NCI-H69 (cell line): Measurements from ENCODE around the gene ACP4.
"Not testable (repeated sequence)": the region's sequence is repeated elsewhere in the genome, so short reads cannot be mapped to it uniquely, and the experiment has no call there.

Experiments
- DNase-seq: peaks from one replicate; lab custom pipeline; 2025; lab: John Stamatoyannopoulos, UW

ACP4 gene

GRCh38 chr19:50790396-50790795 lies at the start of gene ACP4:
ACP4 (plus strand) TSS chr19:50790415; CDS start chr19:50790415, 0 bp downstream.
- DNase-seq = no peak

- no peak for DNase-seq
Observed at GRCh38 chr19:50741179-50741933, 48.9 kb upstream of the ACP4 start.

- DNase-seq = no peak
Observed at GRCh38 chr19:50743537-50743936, 46.7 kb upstream of the ACP4 start.

- DNase-seq = no peak
Observed at GRCh38 chr19:50745221-50745620, 45.0 kb upstream of the ACP4 start.

- DNase-seq = not testable (repeated sequence)
Observed at GRCh38 chr19:50747141-50747540, 43.1 kb upstream of the ACP4 start.

GRCh38 chr19:50749490-50749889 lies 40.7 kb upstream of the ACP4 start:
- no peak for DNase-seq

- DNase-seq = no peak
Observed at GRCh38 chr19:50750010-50750409, 40.2 kb upstream of the ACP4 start.

- DNase-seq = no peak
Observed at GRCh38 chr19:50753879-50754278, 36.3 kb upstream of the ACP4 start.

GRCh38 chr19:50756244-50756643 lies 34.0 kb upstream of the ACP4 start:
- DNase-seq = not testable (repeated sequence)

- DNase-seq = not testable (repeated sequence)
Observed at GRCh38 chr19:50757624-50758023, 32.6 kb upstream of the ACP4 start.

GRCh38 chr19:50759076-50759475 lies 31.1 kb upstream of the ACP4 start:
- DNase-seq = not testable (repeated sequence)

- DNase-seq = no peak
Observed at GRCh38 chr19:50759886-50760285, 30.3 kb upstream of the ACP4 start.

GRCh38 chr19:50761501-50761900 lies 28.7 kb upstream of the ACP4 start:
- not testable (repeated sequence) for DNase-seq

- not testable (repeated sequence) for DNase-seq
Observed at GRCh38 chr19:50763521-50763920, 26.7 kb upstream of the ACP4 start.

- peak; percentile 57 for DNase-seq
Observed at GRCh38 chr19:50764409-50764808, 25.8 kb upstream of the ACP4 start.

- DNase-seq = not testable (repeated sequence)
Observed at GRCh38 chr19:50766746-50767145, 23.5 kb upstream of the ACP4 start.

GRCh38 chr19:50767263-50767662 lies 23.0 kb upstream of the ACP4 start:
- not testable (repeated sequence) for DNase-seq

GRCh38 chr19:50768277-50768676 lies 21.9 kb upstream of the ACP4 start:
- no peak for DNase-seq

- DNase-seq = not testable (repeated sequence)
Observed at GRCh38 chr19:50770164-50770563, 20.1 kb upstream of the ACP4 start, which contains the start of gene GPR32. GPR32 (plus strand) TSS chr19:50770464; CDS start chr19:50770601, 137 bp downstream.

- no peak for DNase-seq
Observed at GRCh38 chr19:50770888-50771287, 19.3 kb upstream of the ACP4 start.

- no peak for DNase-seq
Observed at GRCh38 chr19:50772476-50772875, 17.7 kb upstream of the ACP4 start.

- DNase-seq = not testable (repeated sequence)
Observed at GRCh38 chr19:50772912-50773311, 17.3 kb upstream of the ACP4 start.

GRCh38 chr19:50773454-50773853 lies 16.8 kb upstream of the ACP4 start:
- not testable (repeated sequence) for DNase-seq

- no peak for DNase-seq
Observed at GRCh38 chr19:50776131-50776530, 14.1 kb upstream of the ACP4 start.
